HG03039 (cell line): ENCODE results near the gene KDM6A.
"Not testable (repeated sequence)": the region's sequence is repeated elsewhere in the genome, so short reads cannot be mapped to it uniquely, and the experiment has no call there.

Experiments used
- ATAC-seq: cut with Tn5 transposase; IDR thresholded peaks from one replicate; pipeline ENCODE4 v1.9.1; 2021; ENCODE audit warnings: mild to moderate bottlenecking, moderate library complexity; ENCODE audit not compliant: unreplicated experiment

Gene KDM6A

DNA sequence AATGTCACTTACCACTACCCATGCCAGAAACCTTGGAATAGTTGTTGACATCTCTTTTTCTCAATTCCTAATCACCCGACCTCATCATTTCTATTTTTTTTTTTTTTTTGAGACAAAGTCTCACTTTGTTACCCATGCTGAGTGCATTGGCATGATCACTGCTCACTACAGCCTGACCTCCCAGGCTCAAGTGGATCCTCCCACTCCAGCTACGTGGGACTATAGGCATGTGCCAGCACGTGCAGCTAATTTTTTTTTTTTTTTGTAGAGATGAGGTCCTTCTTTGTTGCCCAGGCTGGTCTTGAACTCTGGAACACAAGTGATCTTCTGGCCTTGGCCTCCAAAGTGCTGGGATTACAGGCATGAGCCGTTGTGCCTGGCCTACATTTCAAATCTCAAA is 12.0 kb downstream of the KDM6A start:
- ATAC-seq: no peak

DNA sequence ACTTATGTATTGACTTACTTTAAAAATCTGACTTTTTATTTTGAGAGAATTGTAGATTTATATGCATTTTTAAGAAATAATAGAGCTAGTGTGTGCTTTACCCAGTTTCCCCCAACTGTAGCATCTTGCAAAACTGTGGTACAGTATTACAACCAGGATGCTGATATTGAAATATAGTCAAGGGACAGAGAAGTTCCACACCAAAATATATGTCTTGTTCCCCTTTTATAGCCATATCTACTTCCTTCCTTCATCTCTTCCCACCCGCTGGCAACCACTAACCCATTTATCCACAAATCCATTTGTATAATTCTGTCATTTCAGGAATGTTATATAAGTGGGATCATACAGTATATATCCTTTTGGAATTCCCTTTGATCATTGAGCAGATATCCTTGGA is 16.8 kb downstream of the KDM6A start:
- ATAC-seq: no peak

DNA sequence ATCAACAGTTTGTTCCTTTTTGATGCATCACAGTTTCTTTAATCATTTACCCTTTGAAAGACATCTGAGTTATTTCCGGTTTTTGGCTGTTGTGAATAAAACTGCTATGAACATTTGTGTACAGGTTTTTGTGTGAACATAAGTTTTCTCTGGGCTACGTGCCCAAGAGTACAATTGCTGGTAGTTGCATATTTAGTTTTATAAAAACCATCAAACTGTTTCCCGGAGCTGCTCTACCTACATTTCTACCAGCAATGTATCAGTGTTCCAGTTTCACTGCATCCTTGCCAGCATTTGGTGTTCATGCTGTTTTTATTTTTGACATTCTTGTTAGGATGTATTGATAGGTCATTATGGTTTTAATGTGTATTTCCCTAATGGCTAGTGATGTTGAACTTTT is 17.3 kb downstream of the KDM6A start:
- ATAC-seq: no peak

DNA sequence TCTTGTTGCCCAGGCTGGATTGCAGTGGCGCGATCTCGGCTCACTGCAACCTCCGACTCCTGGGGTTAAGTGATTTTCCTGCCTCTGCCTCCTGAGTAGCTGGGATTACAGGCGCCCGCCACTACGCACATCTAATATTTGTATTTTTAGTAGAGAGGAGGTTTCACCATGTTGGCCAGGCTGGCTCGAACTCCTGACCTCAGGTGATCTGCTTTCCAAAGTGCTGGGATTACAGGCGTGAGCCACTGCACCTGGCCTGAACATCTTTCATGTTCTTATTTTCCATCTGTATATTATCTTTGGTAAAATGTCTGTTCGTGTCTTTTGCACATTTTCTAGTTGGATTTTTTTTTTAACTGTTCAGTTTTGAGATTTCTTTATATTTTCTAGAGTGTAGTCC is 17.7 kb downstream of the KDM6A start:
- not testable (repeated sequence) for ATAC-seq

DNA sequence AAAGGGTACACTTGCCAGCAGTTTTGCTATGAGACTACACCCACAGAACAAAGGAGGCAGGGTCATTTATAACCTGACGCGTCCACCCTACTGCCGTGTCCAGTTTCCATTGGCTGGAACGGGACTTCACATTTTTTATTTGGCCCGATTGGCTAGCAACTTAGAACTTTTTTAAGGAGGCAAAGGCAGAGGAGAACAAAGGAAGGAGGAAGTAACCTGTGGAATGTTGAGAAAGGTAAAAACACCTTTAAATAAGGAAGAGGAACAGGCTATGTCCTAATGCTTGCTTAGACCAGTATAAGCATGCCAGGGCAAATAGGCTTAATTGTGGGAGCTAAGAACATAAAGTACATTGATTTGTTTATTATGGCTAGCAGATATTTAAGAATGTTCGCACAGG is 18.7 kb downstream of the KDM6A start:
- ATAC-seq: no peak

DNA sequence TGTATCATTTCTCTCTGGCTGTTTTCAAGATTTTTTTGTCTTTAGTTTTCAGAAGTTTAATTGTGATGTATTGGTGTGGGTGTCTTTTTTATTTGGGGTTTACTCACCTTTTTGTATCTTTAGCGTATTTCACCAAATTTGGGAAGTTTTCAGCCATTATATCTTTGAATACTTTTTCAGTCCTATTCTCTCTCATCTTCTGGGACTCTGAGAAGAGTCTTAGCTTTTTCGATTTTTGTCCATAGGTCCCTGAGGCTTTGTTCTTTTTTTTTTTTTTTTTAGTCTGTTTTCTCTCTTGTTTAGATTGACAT is 23.8 kb downstream of the KDM6A start:
- no peak for ATAC-seq

DNA sequence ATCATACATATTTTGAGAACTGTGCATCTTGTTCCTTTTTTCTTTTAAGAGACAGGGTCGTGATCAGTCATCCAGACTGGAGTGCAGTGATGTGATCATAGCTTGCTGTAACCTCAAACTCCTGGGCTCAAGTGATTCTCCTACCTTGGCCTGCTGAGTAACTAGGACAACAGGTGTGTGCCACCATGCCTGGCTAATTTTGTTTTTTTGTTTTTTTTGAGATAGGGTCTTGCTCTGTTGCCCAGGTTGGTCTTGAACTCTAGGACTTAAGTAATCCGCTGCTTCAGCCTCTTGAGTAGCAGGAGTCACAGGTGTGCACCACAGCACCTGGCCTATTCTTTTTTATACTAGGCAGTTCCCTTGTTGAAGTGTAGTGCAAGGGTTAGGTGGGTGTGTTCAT is 24.6 kb downstream of the KDM6A start:
- ATAC-seq: no peak

DNA sequence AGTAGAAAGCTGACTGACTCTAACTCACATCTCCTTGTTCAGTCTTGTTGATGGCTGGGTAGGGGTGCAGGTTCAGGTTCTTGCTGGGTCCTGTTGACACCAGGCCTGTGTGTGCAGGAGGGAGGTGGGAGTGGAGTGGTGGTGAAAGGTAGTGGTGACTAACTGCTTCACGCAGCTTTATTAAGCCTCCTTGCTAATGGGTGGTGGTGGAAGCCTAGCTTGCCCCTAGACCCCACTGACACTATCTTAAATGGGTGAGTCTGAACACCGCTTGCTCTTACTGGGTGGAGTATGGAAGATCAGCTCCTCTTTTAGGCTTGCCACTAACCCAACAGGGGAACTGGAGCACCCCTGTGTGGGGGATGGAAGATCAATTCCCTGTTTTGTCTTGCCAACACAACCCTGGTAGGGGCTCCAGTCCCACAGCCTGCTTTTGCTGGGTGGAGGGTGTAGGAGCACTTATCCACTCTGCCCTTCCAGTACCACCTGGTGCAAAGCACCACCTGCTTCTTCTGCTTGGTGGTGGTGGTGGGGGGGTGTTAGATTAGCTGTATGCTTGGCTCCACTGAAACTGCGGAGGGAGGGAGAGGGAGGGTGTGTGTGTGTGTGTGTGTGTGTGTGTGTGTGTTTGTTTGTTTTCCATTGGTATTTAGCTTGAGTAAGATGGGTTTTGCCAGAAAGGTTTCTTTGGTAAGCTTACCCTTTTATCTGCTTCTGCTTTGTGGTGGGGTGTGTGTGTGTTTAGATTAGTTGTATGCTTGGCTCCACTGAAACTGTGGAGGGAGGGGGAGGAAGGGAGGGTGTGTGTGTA is 25.6 kb downstream of the KDM6A start:
- ATAC-seq: no peak

DNA sequence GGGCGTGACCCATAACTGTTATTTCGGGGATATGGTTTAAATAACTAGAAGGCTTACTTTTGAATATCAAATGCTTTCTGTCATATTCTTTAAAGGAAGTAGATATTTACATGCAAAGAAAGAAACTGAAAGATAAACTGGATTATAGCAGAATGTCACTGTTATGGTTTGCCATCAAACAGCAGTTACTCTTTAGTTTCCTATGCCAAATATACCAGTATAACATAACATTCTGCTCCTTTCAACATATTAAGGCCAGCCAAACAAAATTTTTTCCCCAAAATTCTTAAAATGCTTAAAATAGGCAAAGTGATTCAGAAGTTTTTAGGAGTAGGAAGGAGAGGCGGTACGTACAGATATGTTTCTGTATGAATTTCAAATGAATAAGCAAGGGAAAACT is 27.0 kb downstream of the KDM6A start:
- no peak for ATAC-seq

DNA sequence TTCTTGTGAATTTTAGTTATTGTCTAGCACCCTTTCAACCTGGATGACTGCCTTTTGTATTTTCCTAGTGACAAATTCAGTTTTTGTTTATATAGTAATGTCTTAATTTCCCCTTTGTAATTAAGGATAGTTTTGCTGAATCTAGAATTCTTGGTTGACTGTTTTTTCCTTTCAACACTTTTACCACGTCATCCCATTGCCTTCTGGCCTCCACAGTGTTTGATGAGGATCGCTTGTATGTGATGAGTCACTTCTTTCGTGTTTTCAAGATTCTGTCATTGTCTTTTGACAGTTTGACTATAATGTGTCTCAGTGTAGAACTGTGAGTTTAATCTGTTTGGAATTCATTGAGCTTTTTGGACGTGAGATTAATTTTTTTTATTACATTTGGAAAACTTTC is 30.1 kb downstream of the KDM6A start:
- ATAC-seq: no peak

DNA sequence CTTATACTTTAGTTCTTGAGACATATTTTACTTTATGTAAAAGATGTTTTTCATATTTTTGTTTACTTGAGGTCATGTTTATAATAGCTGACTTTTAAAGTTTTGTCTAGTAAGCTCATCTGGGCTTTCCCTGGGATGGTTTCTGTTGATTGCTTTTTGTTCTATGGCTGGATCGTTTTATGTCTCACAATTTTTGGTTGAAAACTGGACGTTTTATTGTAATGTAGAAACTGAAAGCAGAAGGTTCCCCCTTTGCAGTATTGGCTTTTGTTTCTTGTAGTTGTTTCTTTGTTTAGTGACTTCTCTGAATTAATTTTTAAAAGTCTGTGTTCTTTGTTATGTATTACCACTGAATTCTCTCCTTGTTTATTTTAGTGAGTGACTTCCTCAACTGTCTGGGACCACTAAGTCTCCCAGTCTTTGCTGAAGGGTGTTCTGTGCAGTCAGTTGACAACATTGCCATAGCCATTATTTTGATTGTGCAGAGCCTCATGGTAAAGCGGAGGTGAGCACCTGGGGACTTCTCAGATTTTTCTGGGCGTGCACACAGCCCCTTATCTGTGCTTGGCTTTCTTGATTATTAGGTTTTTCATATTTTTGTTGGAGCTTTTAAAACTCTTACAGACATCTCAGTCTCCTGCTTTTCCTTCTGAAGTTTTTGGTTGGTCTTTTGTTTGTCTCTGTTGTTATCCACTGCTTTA is 31.0 kb downstream of the KDM6A start:
- no peak for ATAC-seq

DNA sequence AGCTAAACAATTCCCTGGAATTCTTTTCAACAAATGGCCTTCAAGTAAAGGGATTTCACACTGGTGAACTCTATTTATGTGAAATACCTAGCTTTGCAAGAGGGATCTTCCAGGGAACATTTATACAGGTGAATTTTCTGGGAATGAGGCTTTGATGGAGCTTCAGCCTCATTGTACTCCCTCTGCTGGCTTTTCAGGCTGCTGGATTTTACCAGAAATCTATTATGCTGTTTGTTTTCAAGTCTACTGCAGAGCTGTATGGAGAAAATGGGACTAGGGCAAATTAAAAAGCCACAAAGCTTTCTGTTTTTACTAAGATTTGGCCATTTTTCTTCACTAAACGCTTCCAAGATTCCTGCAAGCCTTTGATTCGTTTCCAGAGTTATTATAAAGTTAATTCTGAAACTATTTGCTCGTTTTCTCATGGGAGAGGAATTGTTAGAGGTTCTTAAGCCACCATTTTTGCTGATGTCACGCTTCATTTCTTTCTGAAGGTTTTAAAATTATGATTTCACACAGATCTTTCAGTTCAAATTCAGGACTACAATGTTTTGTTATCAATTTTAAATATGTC is 31.6 kb downstream of the KDM6A start:
- ATAC-seq: no peak

DNA sequence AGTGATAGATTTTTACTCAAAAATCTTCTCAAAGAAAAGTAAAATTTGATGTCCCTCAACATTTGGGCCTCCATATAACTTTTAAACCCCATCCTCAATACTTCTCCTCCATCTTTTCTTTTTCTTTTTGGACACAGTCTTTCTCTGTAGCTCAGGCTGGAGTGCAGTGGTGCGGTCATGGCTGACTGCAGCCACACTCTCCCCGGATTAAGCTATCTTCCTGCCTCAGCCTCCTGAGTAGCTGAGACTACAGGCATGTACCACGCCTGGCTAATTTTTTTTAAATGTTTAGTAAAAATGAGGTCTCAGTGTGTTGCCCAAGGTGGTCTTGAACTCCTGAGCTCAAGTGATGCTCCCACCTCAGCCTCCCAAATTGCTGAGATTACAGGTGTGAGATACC is 33.1 kb downstream of the KDM6A start:
- no peak for ATAC-seq

DNA sequence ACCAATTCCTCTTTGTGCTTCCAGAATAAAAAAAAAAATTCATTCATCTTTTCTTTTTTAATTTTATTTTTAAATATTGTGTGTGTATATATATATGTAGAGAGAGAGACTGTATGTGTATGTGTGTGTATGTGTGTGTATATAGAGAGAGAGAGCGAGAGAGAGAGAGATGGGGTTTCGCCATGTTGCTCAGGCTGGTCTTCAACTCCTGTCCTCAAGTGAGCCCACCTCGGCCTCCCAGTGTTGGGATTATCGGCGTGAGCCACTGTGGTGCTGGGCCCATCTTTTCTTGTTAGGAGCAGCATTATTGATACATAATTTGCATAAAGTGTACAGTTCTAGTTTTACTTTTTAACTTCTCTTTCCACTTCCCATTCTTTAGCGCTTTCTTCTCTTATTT is 33.6 kb downstream of the KDM6A start:
- no peak for ATAC-seq

DNA sequence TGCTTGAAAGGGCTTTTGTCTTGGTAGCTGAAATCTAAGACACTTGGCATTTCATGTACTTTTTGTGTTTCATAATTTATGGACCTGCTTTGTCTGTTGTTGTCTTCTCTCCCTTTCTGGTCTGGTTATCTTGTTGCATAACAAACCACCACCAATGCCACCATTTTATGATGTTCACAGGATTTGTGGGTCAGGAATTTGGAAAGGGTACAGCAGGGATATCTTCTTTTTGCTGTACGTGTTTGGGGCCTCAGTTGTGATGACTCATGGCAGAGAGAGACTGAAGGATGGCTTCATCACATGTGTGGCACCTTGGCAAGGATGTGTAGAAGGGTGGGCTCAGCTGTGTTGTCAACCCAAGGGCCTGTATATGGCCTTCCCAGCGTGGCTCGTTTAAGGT is 35.2 kb downstream of the KDM6A start:
- ATAC-seq: no peak

DNA sequence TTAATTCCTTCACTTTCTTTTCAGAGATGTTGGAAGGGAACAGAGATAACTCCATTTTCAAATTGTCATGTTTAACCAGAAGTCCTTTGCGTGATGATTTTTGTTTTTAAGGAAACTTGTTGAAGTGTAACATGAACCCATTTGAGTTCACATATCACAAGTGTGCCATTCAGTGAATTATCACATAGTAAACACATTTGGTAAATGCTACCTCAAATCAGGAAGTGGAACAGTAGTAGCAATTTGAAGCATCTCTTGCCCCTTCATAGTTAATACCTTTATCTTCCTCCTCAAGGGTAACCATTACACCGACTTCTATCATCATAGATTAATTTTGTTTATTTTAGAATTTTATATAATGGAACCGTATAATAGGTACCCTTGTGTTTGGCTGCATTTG is 35.8 kb downstream of the KDM6A start:
- no peak for ATAC-seq

DNA sequence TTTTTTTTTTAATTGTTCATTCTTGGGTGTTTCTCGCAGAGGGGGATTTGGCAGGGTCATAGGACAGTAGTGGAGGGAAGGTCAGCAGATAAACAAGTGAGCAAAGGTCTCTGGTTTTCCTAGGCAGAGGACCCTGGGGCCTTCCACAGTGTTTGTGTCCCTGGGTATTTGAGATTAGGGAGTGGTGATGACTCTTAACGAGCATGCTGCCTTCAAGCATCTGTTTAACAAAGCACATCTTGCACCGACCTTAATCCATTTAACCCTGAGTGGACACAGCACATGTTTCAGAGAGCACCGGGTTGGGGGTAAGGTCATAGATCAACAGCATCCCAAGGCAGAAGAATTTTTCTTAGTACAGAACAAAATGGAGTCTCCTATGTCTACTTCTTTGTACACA is 37.5 kb downstream of the KDM6A start:
- not testable (repeated sequence) for ATAC-seq

DNA sequence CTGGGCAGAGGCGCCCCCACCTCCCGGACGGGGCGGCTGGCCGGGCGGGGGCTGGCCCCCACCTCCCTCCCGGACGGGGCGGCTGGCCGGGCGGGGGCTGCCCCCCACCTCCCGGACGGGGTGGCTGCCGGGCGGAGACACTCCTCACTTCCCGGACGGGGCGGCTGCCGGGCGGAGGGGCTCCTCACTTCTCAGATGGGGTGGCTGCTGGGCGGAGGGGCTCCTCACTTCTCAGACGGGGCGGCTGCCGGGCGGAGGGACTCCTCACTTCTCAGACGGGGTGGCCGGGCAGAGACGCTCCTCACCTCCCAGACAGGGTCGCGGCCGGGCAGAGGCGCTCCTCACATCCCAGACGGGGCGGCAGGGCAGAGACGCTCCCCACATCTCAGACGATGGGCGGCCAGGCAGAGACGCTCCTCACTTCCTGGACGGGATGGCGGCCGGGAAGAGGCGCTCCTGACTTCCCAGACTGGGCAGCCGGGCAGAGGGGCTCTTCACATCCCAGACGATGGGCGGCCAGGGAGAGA is 38.1 kb downstream of the KDM6A start:
- not testable (repeated sequence) for ATAC-seq

DNA sequence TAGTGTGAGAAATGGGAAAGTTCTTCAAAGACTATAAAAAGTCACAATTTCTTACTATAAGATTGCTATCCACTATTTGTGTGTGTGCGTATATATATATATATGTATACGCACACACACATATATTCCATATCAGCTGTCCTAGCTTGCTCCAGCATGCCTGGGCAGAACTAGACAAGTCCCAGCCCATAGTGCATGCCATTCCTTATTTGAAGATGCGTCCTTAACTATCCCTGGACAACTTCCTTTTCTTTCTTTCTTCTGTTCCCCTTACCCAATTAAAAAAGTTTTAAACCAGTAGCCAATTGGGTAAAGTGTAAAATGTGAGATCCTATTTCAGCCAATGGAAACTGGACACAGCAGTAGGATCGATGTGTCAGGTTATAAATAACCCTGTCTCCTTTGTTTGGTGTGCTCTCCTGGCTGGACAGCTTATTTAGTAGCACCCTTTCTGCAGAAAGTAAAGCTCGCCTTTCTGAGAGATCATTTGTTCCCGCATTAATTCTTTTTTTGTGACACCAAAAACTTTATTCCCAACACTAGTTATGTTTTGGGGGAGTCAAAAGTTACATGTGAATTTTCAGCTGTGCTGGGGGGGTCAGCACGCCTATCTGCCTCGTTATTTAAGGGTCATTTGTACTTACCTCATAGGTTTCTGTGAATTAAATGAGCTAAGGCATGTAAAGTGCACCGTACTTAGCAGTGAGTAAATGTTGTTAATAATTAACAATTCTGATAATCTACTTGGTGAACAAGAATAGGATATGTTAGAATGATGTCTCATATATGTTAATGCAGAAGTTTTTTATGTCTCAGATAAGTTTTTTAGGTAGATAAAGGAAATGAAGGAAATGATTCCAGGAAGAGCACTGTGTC is 40.9 kb downstream of the KDM6A start:
- ATAC-seq: no peak

DNA sequence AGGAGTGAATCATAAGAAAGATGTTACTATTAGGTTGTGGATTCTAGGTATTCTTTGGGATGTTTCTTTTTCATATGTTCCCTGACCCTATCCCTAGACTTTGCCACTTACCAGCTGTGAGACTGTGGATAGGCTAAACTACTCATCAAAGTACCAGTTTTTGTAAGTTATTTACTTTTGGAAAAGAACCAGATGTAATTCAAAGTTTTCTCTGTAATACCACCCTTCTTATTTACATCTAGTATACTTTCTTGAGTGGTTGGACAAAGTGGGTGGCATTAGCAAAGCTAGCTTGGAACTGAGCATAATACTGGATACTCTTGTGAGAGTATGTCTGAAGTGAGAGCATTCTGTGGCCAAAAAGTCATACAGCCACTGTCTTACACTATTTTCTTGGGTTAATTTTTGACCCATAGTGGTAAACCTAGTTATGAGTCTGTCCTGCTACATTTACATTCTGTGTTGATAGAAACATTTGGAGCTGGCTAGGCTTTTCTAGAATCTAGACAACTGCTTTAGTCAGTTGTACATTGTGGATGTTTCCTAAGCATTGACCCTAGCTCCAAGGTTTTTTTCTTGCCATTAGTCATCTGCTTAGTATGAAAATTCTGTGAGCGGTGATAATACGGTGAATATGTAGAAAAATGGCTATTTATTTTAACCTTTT is 41.7 kb downstream of the KDM6A start:
- ATAC-seq: no peak
